ENCODE results near the gene NDUFS2.
"Not testable (repeated sequence)": the region's sequence is repeated elsewhere in the genome, so short reads cannot be mapped to it uniquely, and the experiment has no call there.

Gene NDUFS2

DNA sequence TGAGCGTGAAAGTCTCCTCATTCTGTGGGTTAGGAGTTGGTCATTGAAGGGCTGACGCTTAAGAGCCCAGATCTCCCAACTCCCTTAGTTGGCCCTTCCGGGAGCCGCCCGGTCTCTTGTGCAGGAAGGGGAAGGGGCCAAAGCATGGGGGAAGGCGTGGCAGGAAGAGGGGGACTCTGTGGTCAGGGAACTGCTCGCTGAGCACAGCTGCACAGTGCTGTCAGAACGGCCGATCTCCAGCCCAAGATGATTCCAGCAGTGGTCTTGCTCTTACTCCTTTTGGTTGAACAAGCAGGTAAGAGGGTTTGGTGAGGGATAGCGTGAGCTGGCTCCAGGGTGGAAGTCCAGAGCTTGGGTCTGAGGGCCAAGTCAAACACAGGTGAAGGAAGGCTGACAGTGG is 12.9 kb downstream of the NDUFS2 start, which contains the start of gene FCER1G:
Gene FCER1G, plus strand, starts transcription at position 220 of the 400 bp plus-strand sequence. Its CDS starts 27 bp downstream, at position 247.
- H3K36me3 ChIP-seq (ENCODE audit: insufficient read depth, low read length) = peaks cover 49% of the 10 kb centered on the region
- peaks cover 22% of the 10 kb centered on the region for H3K4me1 ChIP-seq (ENCODE audit: control insufficient read depth, insufficient read depth, low read length)
- no peaks in the 10 kb centered on the region for H3K27me3 ChIP-seq (ENCODE audit: control insufficient read depth, insufficient read depth, low read length)
- no peaks in the 10 kb centered on the region for H3K9me3 ChIP-seq (replicated peaks; ENCODE audit: low read length)
- no peak within 1 kb of the TSS for H3K4me3 ChIP-seq (ENCODE audit: low read length)
- no peak within 1 kb of the TSS for H3K4me2 ChIP-seq (ENCODE audit: low read length)
- H3K9ac ChIP-seq (ENCODE audit: low read depth, low read length) = no peak within 1 kb of the TSS

DNA sequence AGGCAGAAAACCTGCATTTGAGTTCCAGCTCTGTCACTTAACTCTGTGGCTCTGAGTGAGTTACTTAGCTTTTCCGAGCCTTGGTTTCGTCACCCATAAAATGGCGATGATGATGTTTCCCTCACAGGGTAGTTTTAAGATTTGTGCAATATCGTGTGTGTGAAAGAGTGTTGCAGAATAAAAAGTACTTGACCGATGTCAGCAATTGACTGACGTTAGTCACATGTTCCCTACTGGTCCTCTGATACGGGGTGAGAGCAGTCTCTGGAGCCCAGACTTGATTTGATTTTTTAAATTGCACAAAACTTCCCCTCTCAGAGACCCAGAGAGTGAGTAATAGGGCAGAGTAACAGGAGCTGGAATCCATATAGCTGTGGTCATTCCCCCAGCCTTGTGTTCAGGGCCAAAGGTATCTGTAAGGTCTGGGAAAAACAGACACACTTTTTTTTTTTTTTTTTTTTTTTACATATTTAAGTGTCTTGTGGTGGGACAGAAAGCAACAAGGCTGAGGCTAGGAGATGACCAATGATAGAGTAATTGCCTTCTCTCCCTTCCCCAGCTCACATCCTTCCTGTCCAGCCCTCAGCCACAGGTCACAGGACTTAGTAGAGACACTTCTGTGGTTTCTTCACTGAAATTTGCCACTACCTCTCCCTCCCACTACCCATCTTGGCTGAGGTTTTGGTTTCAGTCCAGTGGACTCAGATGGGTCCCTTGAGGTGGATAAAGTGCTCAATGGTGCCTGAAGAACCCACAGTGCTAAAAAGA is 15.0 kb downstream of the NDUFS2 start:
- H3K4me1 ChIP-seq (ENCODE audit: control insufficient read depth, insufficient read depth, low read length) = peaks cover 22% of the 10 kb centered on the region
- H3K36me3 ChIP-seq (ENCODE audit: insufficient read depth, low read length) = peaks cover 29% of the 10 kb centered on the region
- no peaks in the 10 kb centered on the region for H3K9me3 ChIP-seq (replicated peaks; ENCODE audit: low read length)
- H3K4me3 ChIP-seq (ENCODE audit: low read length) = peak overlapping the region; percentile 39
- H3K4me2 ChIP-seq (ENCODE audit: low read length) = peak overlapping the region; percentile 72
- no peaks in the 10 kb centered on the region for H3K27me3 ChIP-seq (ENCODE audit: control insufficient read depth, insufficient read depth, low read length)
- peak overlapping the region; percentile 74 for H3K9ac ChIP-seq (ENCODE audit: low read depth, low read length)

DNA sequence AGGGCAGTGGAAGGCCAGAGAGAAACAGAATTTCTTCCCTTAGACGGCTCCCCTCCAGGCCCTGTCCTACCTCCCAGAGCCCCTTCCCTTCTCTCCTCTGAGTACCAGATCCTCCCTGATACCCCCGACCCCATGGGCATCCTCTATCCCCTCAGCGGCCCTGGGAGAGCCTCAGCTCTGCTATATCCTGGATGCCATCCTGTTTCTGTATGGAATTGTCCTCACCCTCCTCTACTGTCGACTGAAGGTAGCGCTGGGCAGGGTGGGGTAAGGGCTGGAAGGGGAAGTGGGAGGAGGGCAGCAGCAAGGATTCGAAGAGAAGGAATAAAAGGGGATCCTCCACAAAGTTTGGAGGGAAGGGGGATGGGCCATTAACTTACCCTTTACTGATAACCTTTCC is 15.7 kb downstream of the NDUFS2 start:
- peaks cover 22% of the 10 kb centered on the region for H3K36me3 ChIP-seq (ENCODE audit: insufficient read depth, low read length)
- peaks cover 22% of the 10 kb centered on the region for H3K4me1 ChIP-seq (ENCODE audit: control insufficient read depth, insufficient read depth, low read length)
- H3K4me3 ChIP-seq (ENCODE audit: low read length) = no peak overlapping the region
- H3K4me2 ChIP-seq (ENCODE audit: low read length) = peak overlapping the region; percentile 72
- H3K27me3 ChIP-seq (ENCODE audit: control insufficient read depth, insufficient read depth, low read length) = no peaks in the 10 kb centered on the region
- no peaks in the 10 kb centered on the region for H3K9me3 ChIP-seq (replicated peaks; ENCODE audit: low read length)
- H3K9ac ChIP-seq (ENCODE audit: low read depth, low read length) = peak overlapping the region; percentile 74

DNA sequence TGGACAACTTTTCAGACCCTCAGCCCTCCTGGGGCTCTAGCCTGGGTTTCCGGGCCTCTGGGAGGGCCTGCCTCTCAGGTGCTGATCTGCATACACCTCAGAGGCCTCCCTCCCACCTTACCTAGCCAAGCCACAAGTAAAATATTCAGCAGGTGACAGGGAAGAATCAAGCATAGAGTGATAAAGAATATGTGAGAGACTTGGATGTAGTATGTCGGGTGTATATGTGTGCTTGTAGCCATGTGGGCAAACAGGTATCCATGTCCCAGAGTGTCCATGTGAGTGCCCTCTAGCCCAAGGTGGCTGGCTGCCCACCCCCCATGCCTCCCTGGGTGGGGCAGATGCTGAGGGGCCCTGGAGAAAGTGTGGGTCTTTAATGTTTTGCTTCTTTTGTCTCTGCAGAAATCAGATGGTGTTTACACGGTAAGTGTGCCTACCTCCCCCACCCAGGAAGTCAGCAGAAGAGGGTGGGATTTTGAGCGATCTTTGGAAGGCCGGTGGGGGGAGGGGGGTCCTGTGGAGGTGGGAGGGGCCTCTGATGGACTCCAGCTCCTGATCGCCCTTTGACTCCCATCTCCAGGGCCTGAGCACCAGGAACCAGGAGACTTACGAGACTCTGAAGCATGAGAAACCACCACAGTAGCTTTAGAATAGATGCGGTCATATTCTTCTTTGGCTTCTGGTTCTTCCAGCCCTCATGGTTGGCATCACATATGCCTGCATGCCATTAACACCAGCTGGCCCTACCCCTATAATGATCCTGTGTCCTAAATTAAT is 16.3 kb downstream of the NDUFS2 start:
- Histone ChIP-seq H3K4me1 (ENCODE audit: control insufficient read depth, insufficient read depth, low read length) (peaks cover 22% of the 10 kb centered on the region), H3K4me2 (ENCODE audit: low read length) (no peak overlapping the region), H3K4me3 (ENCODE audit: low read length) (no peak overlapping the region), H3K27me3 (ENCODE audit: control insufficient read depth, insufficient read depth, low read length) (no peaks in the 10 kb centered on the region), H3K36me3 (ENCODE audit: insufficient read depth, low read length) (peaks cover 15% of the 10 kb centered on the region), H3K9ac (ENCODE audit: low read depth, low read length) (no peak overlapping the region), H3K9me3 (replicated peaks; ENCODE audit: low read length) (no peaks in the 10 kb centered on the region)

DNA sequence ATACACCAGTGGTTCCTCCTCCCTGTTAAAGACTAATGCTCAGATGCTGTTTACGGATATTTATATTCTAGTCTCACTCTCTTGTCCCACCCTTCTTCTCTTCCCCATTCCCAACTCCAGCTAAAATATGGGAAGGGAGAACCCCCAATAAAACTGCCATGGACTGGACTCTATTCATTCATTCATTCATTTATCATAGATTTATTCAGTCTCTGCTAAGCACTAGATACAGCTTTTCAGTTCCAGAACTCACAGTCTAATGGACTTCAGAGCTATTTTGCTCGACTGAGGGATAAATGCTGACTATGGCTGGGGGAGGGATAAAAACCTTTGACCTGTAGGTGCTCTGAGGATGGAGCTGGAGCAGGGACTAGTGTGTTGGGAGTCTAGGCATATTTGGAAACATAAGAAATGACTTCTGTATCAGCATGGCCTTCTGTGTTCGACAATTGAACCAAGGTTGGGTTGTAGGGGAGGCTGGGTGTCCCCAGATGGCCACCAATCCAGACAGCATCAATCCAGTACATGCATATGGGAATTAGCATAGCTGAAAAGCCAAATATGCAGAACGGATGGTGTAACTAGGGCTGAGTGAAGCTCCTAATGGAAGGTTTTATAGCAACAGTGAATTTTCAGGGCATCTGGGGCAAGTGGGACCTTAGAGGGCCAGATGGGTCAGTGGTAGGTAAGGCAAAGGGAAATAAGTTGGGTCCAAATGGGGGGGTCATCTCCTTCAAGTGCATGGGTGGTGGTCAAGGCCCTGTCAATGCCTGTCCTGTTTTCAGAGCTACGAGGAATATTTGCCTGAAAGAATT is 17.1 kb downstream of the NDUFS2 start:
- Histone ChIP-seq H3K9me3 (replicated peaks; ENCODE audit: low read length) (no peaks in the 10 kb centered on the region), H3K36me3 (ENCODE audit: insufficient read depth, low read length) (peaks cover 7% of the 10 kb centered on the region), H3K9ac (ENCODE audit: low read depth, low read length) (no peak overlapping the region), H3K4me2 (ENCODE audit: low read length) (no peak overlapping the region), H3K4me1 (ENCODE audit: control insufficient read depth, insufficient read depth, low read length) (peaks cover 22% of the 10 kb centered on the region), H3K27me3 (ENCODE audit: control insufficient read depth, insufficient read depth, low read length) (no peaks in the 10 kb centered on the region), H3K4me3 (ENCODE audit: low read length) (no peak overlapping the region)

DNA sequence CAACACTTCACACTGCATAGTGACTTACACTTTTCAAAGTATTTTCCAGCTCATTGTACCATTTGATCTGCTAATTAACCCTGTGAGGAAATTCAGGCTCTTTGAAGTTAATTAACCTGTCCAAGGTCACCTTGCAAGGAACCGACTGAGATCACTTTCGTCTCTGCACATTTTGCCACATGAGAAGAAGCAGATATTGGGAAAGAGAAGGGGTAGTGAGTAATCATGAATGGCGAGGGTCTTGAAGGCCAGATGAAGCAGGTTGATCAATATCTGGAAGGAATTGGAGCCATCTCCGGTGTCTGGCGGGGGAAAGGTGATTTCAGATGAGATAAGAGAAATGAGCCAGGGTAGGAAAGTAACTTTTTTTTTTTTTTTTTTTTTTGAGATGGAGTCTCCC is 17.8 kb downstream of the NDUFS2 start:
- peaks cover 23% of the 10 kb centered on the region for H3K4me1 ChIP-seq (ENCODE audit: control insufficient read depth, insufficient read depth, low read length)
- H3K4me3 ChIP-seq (ENCODE audit: low read length) = no peak overlapping the region
- H3K27me3 ChIP-seq (ENCODE audit: control insufficient read depth, insufficient read depth, low read length) = no peaks in the 10 kb centered on the region
- no peaks in the 10 kb centered on the region for H3K9me3 ChIP-seq (replicated peaks; ENCODE audit: low read length)
- H3K36me3 ChIP-seq (ENCODE audit: insufficient read depth, low read length) = peaks cover 4% of the 10 kb centered on the region
- no peak overlapping the region for H3K4me2 ChIP-seq (ENCODE audit: low read length)
- H3K9ac ChIP-seq (ENCODE audit: low read depth, low read length) = no peak overlapping the region

DNA sequence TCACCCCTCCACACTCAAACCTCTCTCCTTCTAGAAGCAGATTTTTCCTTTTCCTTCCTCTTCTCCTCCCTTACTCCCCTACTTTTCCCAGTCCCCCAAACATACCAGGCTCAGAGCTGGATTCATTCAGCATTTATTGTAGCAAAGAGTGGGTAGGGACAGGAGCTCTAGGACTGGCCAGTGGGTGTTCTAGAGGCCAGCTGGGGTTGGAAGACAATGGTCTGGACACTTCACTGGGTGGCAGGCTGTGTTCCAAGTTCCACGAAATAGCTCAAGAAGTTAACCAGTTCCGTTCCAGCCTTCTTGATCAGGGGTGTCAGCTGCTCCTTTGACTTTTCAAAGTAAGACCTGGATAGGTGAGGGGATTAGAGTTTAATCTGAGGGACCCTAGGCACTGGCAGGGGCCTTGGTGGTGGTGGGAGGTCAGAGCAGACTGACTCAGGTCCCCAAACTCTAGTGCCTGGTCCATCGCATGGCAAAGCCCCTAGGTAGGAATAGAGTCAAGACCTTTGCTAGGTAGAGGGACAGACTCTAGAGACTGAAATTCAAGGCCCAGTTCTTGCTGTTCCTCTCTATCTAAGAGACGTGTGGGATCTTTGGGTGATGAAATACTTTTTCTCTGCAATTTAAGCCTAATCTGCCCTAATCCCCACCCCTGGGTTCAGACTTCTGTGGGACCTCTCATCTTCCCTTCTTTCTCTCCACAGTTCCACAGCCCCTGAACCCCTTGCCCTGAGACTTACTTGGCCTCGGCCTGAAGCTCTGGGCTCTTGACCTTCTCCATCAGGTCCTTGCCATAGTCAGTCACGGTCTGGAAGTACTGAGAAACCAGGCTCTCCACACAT is 20.2 kb downstream of the NDUFS2 start:
- Histone ChIP-seq H3K9me3 (replicated peaks; ENCODE audit: low read length) (no peaks in the 10 kb centered on the region), H3K36me3 (ENCODE audit: insufficient read depth, low read length) (no peaks in the 10 kb centered on the region), H3K4me3 (ENCODE audit: low read length) (no peak overlapping the region), H3K9ac (ENCODE audit: low read depth, low read length) (no peak overlapping the region), H3K4me2 (ENCODE audit: low read length) (no peak overlapping the region), H3K27me3 (ENCODE audit: control insufficient read depth, insufficient read depth, low read length) (no peaks in the 10 kb centered on the region), H3K4me1 (ENCODE audit: control insufficient read depth, insufficient read depth, low read length) (peaks cover 22% of the 10 kb centered on the region)

DNA sequence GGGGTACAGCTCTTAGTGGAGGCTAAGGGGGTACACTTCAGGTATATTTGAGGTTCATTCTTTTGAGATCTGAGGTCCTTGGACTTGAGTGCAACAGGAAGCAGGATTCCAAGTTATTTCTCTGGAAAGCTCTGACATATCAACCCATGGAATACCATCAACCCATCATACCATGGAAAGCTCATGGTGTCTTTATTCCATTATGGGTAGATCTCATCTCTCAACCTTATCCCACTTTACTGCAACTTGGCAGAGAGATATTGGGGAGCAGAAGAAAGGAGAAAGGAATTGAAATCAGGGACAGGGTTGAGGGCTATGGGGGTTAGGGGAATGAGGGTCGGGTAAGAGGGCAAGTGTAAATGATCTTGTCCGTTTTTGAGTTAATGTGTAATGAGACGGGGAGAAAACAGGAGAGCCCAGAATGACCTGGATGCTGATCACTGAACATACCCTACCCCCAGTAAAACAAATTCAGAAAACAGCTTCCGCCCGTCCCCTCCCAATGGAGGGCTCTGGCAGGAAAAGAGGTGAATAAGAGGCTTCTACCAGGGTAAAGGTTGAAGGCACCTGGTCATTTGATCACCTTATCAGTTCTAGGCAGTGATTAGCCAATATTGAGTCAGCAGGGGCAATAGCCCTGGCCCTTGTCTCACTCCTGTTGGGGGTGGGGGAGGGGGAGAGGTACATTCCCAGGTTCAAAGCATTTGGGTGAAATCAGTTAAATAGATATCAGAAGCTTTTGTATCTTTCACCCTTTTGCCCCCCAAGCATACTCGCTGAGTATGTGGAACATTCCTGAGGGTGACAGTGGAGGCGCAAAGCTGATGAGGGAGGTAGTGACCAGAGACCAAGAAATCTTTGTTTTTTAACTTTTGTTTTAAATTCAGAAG is 21.9 kb downstream of the NDUFS2 start:
- no peak overlapping the region for H3K4me3 ChIP-seq (ENCODE audit: low read length)
- no peak overlapping the region for H3K9ac ChIP-seq (ENCODE audit: low read depth, low read length)
- no peaks in the 10 kb centered on the region for H3K9me3 ChIP-seq (replicated peaks; ENCODE audit: low read length)
- H3K36me3 ChIP-seq (ENCODE audit: insufficient read depth, low read length) = peaks cover 10% of the 10 kb centered on the region
- H3K27me3 ChIP-seq (ENCODE audit: control insufficient read depth, insufficient read depth, low read length) = no peaks in the 10 kb centered on the region
- H3K4me2 ChIP-seq (ENCODE audit: low read length) = no peak overlapping the region
- H3K4me1 ChIP-seq (ENCODE audit: control insufficient read depth, insufficient read depth, low read length) = peaks cover 20% of the 10 kb centered on the region

DNA sequence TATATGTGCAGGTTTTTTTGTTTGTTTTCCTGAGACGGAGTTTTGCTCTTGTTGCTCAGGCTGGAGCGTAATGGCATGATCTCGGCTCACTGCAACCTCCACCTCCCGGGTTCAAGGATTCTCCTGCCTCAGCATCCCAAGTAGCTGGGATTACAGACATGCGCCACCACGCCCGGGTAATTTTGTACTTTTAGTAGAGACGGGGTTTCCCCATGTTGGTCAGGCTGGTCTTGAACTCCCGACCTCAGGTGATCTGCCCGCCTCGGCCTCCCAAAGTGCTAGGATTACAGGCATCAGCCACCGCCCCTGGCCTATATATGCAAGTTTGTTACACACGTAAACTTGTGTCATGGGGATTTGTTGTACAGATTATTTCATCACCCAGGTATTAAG is 22.5 kb downstream of the NDUFS2 start:
- not testable (repeated sequence) for H3K27me3 ChIP-seq (ENCODE audit: control insufficient read depth, insufficient read depth, low read length); H3K4me2 ChIP-seq (ENCODE audit: low read length); H3K9me3 ChIP-seq (replicated peaks; ENCODE audit: low read length); H3K4me3 ChIP-seq (ENCODE audit: low read length); H3K9ac ChIP-seq (ENCODE audit: low read depth, low read length)
- Histone ChIP-seq H3K36me3 (ENCODE audit: insufficient read depth, low read length) (peaks cover 17% of the 10 kb centered on the region), H3K4me1 (ENCODE audit: control insufficient read depth, insufficient read depth, low read length) (peaks cover 20% of the 10 kb centered on the region)

DNA sequence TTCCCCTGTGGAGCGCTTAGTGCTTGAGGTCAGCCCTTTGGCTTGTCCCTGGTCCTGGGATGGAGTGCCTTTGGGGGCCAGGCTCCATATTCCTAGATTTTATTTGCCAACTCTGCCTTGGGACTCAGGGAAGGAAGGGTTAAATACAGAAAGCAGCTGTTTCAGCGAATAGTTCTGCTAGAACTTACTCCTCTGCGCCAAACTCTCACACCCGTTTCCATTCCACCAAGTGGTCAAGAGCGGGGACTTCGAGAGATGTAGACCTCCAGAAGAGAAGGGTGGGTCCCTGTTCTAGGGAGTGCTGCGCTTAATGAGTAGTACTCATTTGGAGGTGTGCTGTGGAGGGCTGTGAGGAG is 23.0 kb downstream of the NDUFS2 start:
- Histone ChIP-seq H3K9me3 (replicated peaks; ENCODE audit: low read length) (no peaks in the 10 kb centered on the region), H3K4me3 (ENCODE audit: low read length) (peak overlapping the region; percentile 1), H3K4me1 (ENCODE audit: control insufficient read depth, insufficient read depth, low read length) (peaks cover 20% of the 10 kb centered on the region), H3K9ac (ENCODE audit: low read depth, low read length) (peak overlapping the region; percentile 15), H3K27me3 (ENCODE audit: control insufficient read depth, insufficient read depth, low read length) (no peaks in the 10 kb centered on the region), H3K36me3 (ENCODE audit: insufficient read depth, low read length) (peaks cover 19% of the 10 kb centered on the region), H3K4me2 (ENCODE audit: low read length) (peak overlapping the region; percentile 56)
